Measurements from ENCODE around the gene SEMA3G. TPM values are rescaled to one million over a fixed set of nuclear protein-coding genes. Genes with fewer than 3 reads are reported as not detected.
A peak's percentile ranks its signal among the peaks of the same experiment; 100 is the strongest.

SEMA3G gene
- polyA plus RNA-seq, 1 donor (not counting 4 experiments of a cell fraction or from before 2014, with no cell fraction given) = 0.07 TPM

- Histone ChIP-seq H3K9me1 (ENCODE audit: control insufficient read depth, extremely low read depth, insufficient read depth, low read length) (no peaks in the 10 kb centered on the region), H4K20me1 (ENCODE audit: control insufficient read depth, extremely low read depth, insufficient read depth, low read length) (no peaks in the 10 kb centered on the region), H3K4me2 (ENCODE audit: control insufficient read depth, extremely low read depth, insufficient read depth, low read depth, low read length) (peak overlapping the region; percentile 39), H3K4me3 (ENCODE audit: control insufficient read depth in 2 of 3, extremely low read depth in 1 of 3, insufficient read depth in 2 of 3, low read depth in 1 of 3, low read length in 3 of 3) (peak overlapping the region in 1 of 3 experiments; percentile 11), H3K79me2 (ENCODE audit: control insufficient read depth, insufficient read depth, low read length) (no peaks in the 10 kb centered on the region), H3K9me3 (ENCODE audit: control insufficient read depth, low read depth, low read length) (no peaks in the 10 kb centered on the region), H3K36me3 (ENCODE audit: control insufficient read depth in 2 of 2, extremely low read depth in 1 of 2, insufficient read depth in 2 of 2, low read length in 2 of 2) (no peaks in the 10 kb centered on the region), H3K27me3 (ENCODE audit: control insufficient read depth, extremely low read depth, insufficient read depth, low read length) (no peaks in the 10 kb centered on the region), H3K9ac (ENCODE audit: control insufficient read depth, extremely low read depth, insufficient read depth, low read length) (no peak overlapping the region), H3K4me1 (ENCODE audit: control insufficient read depth, extremely low read depth, insufficient read depth, low read length) (peaks cover 22% of the 10 kb centered on the region), H3K27ac (ENCODE audit: control insufficient read depth, insufficient read depth, low read length) (no peak overlapping the region), H2AFZ (ENCODE audit: control insufficient read depth, low read length) (peak overlapping the region; percentile 79)
- FAIRE-seq (peak; percentile 81), DNase-seq (ENCODE audit: low read depth, low spot score) (no peak)
- no peak for TF ChIP-seq EZH2 (IDR thresholded peaks at IDR 0.05; ENCODE audit: low read length)
- TF ChIP-seq CTCF (optimal IDR thresholded peaks at IDR 0.05 in 1 of 3, IDR thresholded peaks at IDR 0.05 in 1 of 3, conservative IDR thresholded peaks at IDR 0.05 in 1 of 3; ENCODE audit: extremely low read depth in 1 of 3, insufficient read depth in 2 of 3, low read length in 3 of 3) = no peak
- dilution Hi-C loops (cut with MboI; ENCODE audit: extremely low pct_ligation_motif_present, low sequenced_read_pairs) = no loop called here
Measured at GRCh38 chr3:52433996-52434479, 10.9 kb downstream of the SEMA3G start.

- Histone ChIP-seq H3K27ac (ENCODE audit: control insufficient read depth, insufficient read depth, low read length) (no peak overlapping the region), H3K4me3 (ENCODE audit: control insufficient read depth in 2 of 3, extremely low read depth in 1 of 3, insufficient read depth in 2 of 3, low read depth in 1 of 3, low read length in 3 of 3) (no peak overlapping the region), H3K79me2 (ENCODE audit: control insufficient read depth, insufficient read depth, low read length) (no peaks in the 10 kb centered on the region), H3K9ac (ENCODE audit: control insufficient read depth, extremely low read depth, insufficient read depth, low read length) (no peak overlapping the region), H3K9me3 (ENCODE audit: control insufficient read depth, low read depth, low read length) (no peaks in the 10 kb centered on the region), H3K9me1 (ENCODE audit: control insufficient read depth, extremely low read depth, insufficient read depth, low read length) (no peaks in the 10 kb centered on the region), H3K36me3 (ENCODE audit: control insufficient read depth in 2 of 2, extremely low read depth in 1 of 2, insufficient read depth in 2 of 2, low read length in 2 of 2) (no peaks in the 10 kb centered on the region), H3K4me2 (ENCODE audit: control insufficient read depth, extremely low read depth, insufficient read depth, low read depth, low read length) (peak overlapping the region; percentile 39), H3K27me3 (ENCODE audit: control insufficient read depth, extremely low read depth, insufficient read depth, low read length) (no peaks in the 10 kb centered on the region), H2AFZ (ENCODE audit: control insufficient read depth, low read length) (peak overlapping the region; percentile 79), H4K20me1 (ENCODE audit: control insufficient read depth, extremely low read depth, insufficient read depth, low read length) (no peaks in the 10 kb centered on the region), H3K4me1 (ENCODE audit: control insufficient read depth, extremely low read depth, insufficient read depth, low read length) (peaks cover 22% of the 10 kb centered on the region)
- TF ChIP-seq EZH2 (IDR thresholded peaks at IDR 0.05; ENCODE audit: low read length) = no peak
- TF ChIP-seq CTCF (optimal IDR thresholded peaks at IDR 0.05 in 1 of 3, IDR thresholded peaks at IDR 0.05 in 1 of 3, conservative IDR thresholded peaks at IDR 0.05 in 1 of 3; ENCODE audit: extremely low read depth in 1 of 3, insufficient read depth in 2 of 3, low read length in 3 of 3) = no peak
- dilution Hi-C loops (cut with MboI; ENCODE audit: extremely low pct_ligation_motif_present, low sequenced_read_pairs) = no loop called here
- DNase-seq (ENCODE audit: low read depth, low spot score) (no peak), FAIRE-seq (peak; percentile 23)
Measured at GRCh38 chr3:52433328-52433995, 11.4 kb downstream of the SEMA3G start.
